ENCODE measurements around the gene MGME1.

Gene MGME1

GRCh38 chr20:18005170-18005989, 36.6 kb downstream of the MGME1 start:
- H3K27me3 Mint-ChIP-seq (ENCODE audit: low read depth) = no peaks in the 10 kb centered on the region
- DNase-seq (ENCODE audit: low spot score) = no peak
- H3K4me1 Mint-ChIP-seq (ENCODE audit: low read depth) = no peaks in the 10 kb centered on the region
- H3K4me3 Mint-ChIP-seq = no peak overlapping the region
- no peak overlapping the region for H3K27ac Mint-ChIP-seq
- no peaks in the 10 kb centered on the region for H3K9me3 Mint-ChIP-seq
- no peaks in the 10 kb centered on the region for H3K36me3 Mint-ChIP-seq (ENCODE audit: low read depth)

GRCh38 chr20:18005990-18006364, 37.2 kb downstream of the MGME1 start:
- Mint-ChIP-seq H3K4me3 (no peak overlapping the region), H3K36me3 (ENCODE audit: low read depth) (no peaks in the 10 kb centered on the region), H3K4me1 (ENCODE audit: low read depth) (no peaks in the 10 kb centered on the region), H3K27me3 (ENCODE audit: low read depth) (no peaks in the 10 kb centered on the region), H3K27ac (no peak overlapping the region), H3K9me3 (no peaks in the 10 kb centered on the region)
- no peak for DNase-seq (ENCODE audit: low spot score)

GRCh38 chr20:18006684-18007083, 37.9 kb downstream of the MGME1 start:
- Mint-ChIP-seq H3K4me3 (no peak overlapping the region), H3K27me3 (ENCODE audit: low read depth) (no peaks in the 10 kb centered on the region), H3K4me1 (ENCODE audit: low read depth) (no peaks in the 10 kb centered on the region), H3K9me3 (no peaks in the 10 kb centered on the region), H3K27ac (no peak overlapping the region), H3K36me3 (ENCODE audit: low read depth) (no peaks in the 10 kb centered on the region)
- DNase-seq (ENCODE audit: low spot score) = no peak

- no peak overlapping the region for H3K27ac Mint-ChIP-seq
- no peaks in the 10 kb centered on the region for H3K27me3 Mint-ChIP-seq (ENCODE audit: low read depth)
- DNase-seq (ENCODE audit: low spot score) = no peak
- no peaks in the 10 kb centered on the region for H3K36me3 Mint-ChIP-seq (ENCODE audit: low read depth)
- H3K4me1 Mint-ChIP-seq (ENCODE audit: low read depth) = no peaks in the 10 kb centered on the region
- H3K9me3 Mint-ChIP-seq = no peaks in the 10 kb centered on the region
- no peak overlapping the region for H3K4me3 Mint-ChIP-seq
Observed at GRCh38 chr20:18007534-18008292, 38.9 kb downstream of the MGME1 start.

GRCh38 chr20:18009116-18009515, 40.3 kb downstream of the MGME1 start:
- Mint-ChIP-seq H3K36me3 (ENCODE audit: low read depth) (no peaks in the 10 kb centered on the region), H3K27ac (no peak overlapping the region), H3K4me3 (no peak overlapping the region), H3K4me1 (ENCODE audit: low read depth) (no peaks in the 10 kb centered on the region), H3K9me3 (no peaks in the 10 kb centered on the region), H3K27me3 (ENCODE audit: low read depth) (no peaks in the 10 kb centered on the region)
- DNase-seq (ENCODE audit: low spot score) = no peak

GRCh38 chr20:18011482-18011881, 42.7 kb downstream of the MGME1 start:
- Mint-ChIP-seq H3K27ac (no peak overlapping the region), H3K9me3 (no peaks in the 10 kb centered on the region), H3K36me3 (ENCODE audit: low read depth) (no peaks in the 10 kb centered on the region)

GRCh38 chr20:18011951-18012645, 43.3 kb downstream of the MGME1 start:
- Mint-ChIP-seq H3K9me3 (no peaks in the 10 kb centered on the region), H3K36me3 (ENCODE audit: low read depth) (no peaks in the 10 kb centered on the region), H3K4me1 (ENCODE audit: low read depth) (no peaks in the 10 kb centered on the region), H3K4me3 (no peak overlapping the region), H3K27me3 (ENCODE audit: low read depth) (no peaks in the 10 kb centered on the region), H3K27ac (no peak overlapping the region)
- DNase-seq (ENCODE audit: low spot score) = no peak

More at GRCh38 chr20:18011482-18011881, 42.7 kb downstream of the MGME1 start:
- no peak overlapping the region for H3K4me3 Mint-ChIP-seq
- no peaks in the 10 kb centered on the region for H3K4me1 Mint-ChIP-seq (ENCODE audit: low read depth)
- no peak for DNase-seq (ENCODE audit: low spot score)
- no peaks in the 10 kb centered on the region for H3K27me3 Mint-ChIP-seq (ENCODE audit: low read depth)

- H3K9me3 Mint-ChIP-seq = no peaks in the 10 kb centered on the region
- no peaks in the 10 kb centered on the region for H3K27me3 Mint-ChIP-seq (ENCODE audit: low read depth)
- no peaks in the 10 kb centered on the region for H3K36me3 Mint-ChIP-seq (ENCODE audit: low read depth)
- no peak for DNase-seq (ENCODE audit: low spot score)
- no peak overlapping the region for H3K4me3 Mint-ChIP-seq
- H3K27ac Mint-ChIP-seq = no peak overlapping the region
- H3K4me1 Mint-ChIP-seq (ENCODE audit: low read depth) = no peaks in the 10 kb centered on the region
Observed at GRCh38 chr20:18012901-18013300, 44.1 kb downstream of the MGME1 start.

- H3K4me3 Mint-ChIP-seq = no peak overlapping the region
- H3K27me3 Mint-ChIP-seq (ENCODE audit: low read depth) = peaks cover 5% of the 10 kb centered on the region
- no peaks in the 10 kb centered on the region for H3K9me3 Mint-ChIP-seq
- no peak overlapping the region for H3K27ac Mint-ChIP-seq
- DNase-seq (ENCODE audit: low spot score) = no peak
- H3K4me1 Mint-ChIP-seq (ENCODE audit: low read depth) = no peaks in the 10 kb centered on the region
- H3K36me3 Mint-ChIP-seq (ENCODE audit: low read depth) = no peaks in the 10 kb centered on the region
Observed at GRCh38 chr20:18014411-18014810, 45.6 kb downstream of the MGME1 start.

- H3K27ac Mint-ChIP-seq = no peak overlapping the region
- peaks cover 5% of the 10 kb centered on the region for H3K27me3 Mint-ChIP-seq (ENCODE audit: low read depth)
- no peaks in the 10 kb centered on the region for H3K36me3 Mint-ChIP-seq (ENCODE audit: low read depth)
- no peak overlapping the region for H3K4me3 Mint-ChIP-seq
- H3K4me1 Mint-ChIP-seq (ENCODE audit: low read depth) = no peaks in the 10 kb centered on the region
- no peaks in the 10 kb centered on the region for H3K9me3 Mint-ChIP-seq
- DNase-seq (ENCODE audit: low spot score) = no peak
Observed at GRCh38 chr20:18016772-18017171, 48.0 kb downstream of the MGME1 start.

GRCh38 chr20:18018100-18018499, 49.3 kb downstream of the MGME1 start:
- DNase-seq (ENCODE audit: low spot score) = no peak
- H3K27ac Mint-ChIP-seq = no peak overlapping the region
- H3K4me1 Mint-ChIP-seq (ENCODE audit: low read depth) = no peaks in the 10 kb centered on the region
- peaks cover 5% of the 10 kb centered on the region for H3K27me3 Mint-ChIP-seq (ENCODE audit: low read depth)
- H3K9me3 Mint-ChIP-seq = no peaks in the 10 kb centered on the region
- H3K4me3 Mint-ChIP-seq = no peak overlapping the region
- H3K36me3 Mint-ChIP-seq (ENCODE audit: low read depth) = no peaks in the 10 kb centered on the region

GRCh38 chr20:18019068-18019467, 50.2 kb downstream of the MGME1 start:
- peak; percentile 7 for DNase-seq (ENCODE audit: low spot score)
- Mint-ChIP-seq H3K36me3 (ENCODE audit: low read depth) (no peaks in the 10 kb centered on the region), H3K9me3 (no peaks in the 10 kb centered on the region), H3K27ac (no peak overlapping the region), H3K4me3 (no peak overlapping the region), H3K4me1 (ENCODE audit: low read depth) (no peaks in the 10 kb centered on the region), H3K27me3 (ENCODE audit: low read depth) (peaks cover 5% of the 10 kb centered on the region)

GRCh38 chr20:18020931-18021330, 52.1 kb downstream of the MGME1 start:
- H3K9me3 Mint-ChIP-seq = no peaks in the 10 kb centered on the region
- no peaks in the 10 kb centered on the region for H3K36me3 Mint-ChIP-seq (ENCODE audit: low read depth)
- H3K4me1 Mint-ChIP-seq (ENCODE audit: low read depth) = no peaks in the 10 kb centered on the region
- H3K27ac Mint-ChIP-seq = no peak overlapping the region
- no peak overlapping the region for H3K4me3 Mint-ChIP-seq
- DNase-seq (ENCODE audit: low spot score) = no peak
- H3K27me3 Mint-ChIP-seq (ENCODE audit: low read depth) = peaks cover 5% of the 10 kb centered on the region

GRCh38 chr20:18024606-18025127, 55.8 kb downstream of the MGME1 start:
- Mint-ChIP-seq H3K4me3 (no peak overlapping the region), H3K4me1 (ENCODE audit: low read depth) (no peaks in the 10 kb centered on the region), H3K27me3 (ENCODE audit: low read depth) (no peaks in the 10 kb centered on the region), H3K9me3 (no peaks in the 10 kb centered on the region), H3K36me3 (ENCODE audit: low read depth) (no peaks in the 10 kb centered on the region), H3K27ac (no peak overlapping the region)
- no peak for DNase-seq (ENCODE audit: low spot score)

Data from T-helper 2 cell treated with Interferon-gamma antibody and Interleukin-4, amounts not matched to agents 5 μg/mL and 100 μg/mL, for 36 hours (primary cell).